Head of caudate nucleus (tissue), 42 donors: ENCODE data around the gene CSNK2A2.

Experiments used
- DNase-seq, 42 donors: peaks; one replicate each; pipeline versions ENCODE4 v3.0.0 to v3.0.0-alpha.2; 2020 to 2021; ENCODE audit warnings: mixed read lengths in 7 of 42
- intact Hi-C: fragments of 100-400 bp; cut with DNase I; formaldehyde crosslinking; loops from one replicate; pipeline ENCODE4 v1.15.0; 2022

Gene CSNK2A2

DNA sequence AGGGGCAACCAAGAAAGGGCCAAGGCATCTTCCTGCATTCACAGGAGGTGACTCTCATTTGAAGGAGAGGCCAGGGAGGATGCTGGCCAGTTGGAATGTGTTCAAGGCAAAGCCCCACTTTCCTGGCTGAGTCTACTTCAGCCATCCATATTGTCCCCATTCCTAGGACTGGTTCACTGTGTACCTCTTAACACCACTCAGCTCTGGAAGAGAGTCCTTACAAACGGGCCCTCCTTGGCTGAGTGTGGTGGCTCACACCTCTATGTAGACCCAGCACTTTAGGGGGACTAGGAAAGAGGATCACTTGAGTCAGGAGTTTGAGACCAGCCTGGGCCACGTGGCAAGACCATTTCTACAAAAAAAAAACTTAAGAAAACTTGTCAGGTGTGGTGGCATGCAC is 40.7 kb downstream of the CSNK2A2 start:
- DNase-seq = no peak
- intact Hi-C loops = no loop called here

DNA sequence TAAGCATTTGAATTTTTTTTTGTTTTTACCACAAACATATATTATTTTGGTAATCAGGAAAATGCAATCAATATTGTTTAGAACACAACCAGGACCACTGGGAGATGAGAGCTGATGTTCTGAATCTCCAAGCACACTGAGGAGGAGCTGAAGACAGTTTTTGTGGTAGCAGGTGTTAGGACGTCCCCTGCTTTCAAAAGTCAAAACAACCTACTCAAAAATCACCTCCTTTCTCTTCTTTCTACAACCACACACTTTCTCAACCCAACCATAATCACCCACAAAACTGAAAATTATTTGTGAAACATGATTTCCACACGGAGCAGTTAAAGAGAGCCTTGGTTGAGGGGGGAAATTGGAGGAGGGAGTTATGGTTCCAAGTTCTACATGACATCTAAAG is 42.1 kb downstream of the CSNK2A2 start:
- DNase-seq = no peak
- intact Hi-C loops = no loop called here

DNA sequence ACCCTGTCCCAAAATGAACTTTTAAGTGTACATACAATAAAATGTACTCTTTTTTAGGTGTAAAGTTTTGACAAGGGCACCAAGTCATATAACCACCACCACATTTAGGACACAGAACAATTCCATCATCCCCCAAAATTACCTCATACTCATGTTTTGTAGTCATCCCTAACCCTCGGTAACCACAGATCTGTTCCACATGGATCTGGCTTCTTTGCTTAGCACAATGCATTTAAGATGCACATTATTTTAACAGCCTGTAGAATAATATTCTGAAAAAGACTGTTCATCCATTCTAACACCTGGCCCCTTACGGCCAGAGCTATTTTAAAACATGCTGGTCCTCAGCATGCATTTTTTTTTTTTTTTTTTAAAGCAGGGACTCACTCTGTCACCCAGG is 43.6 kb downstream of the CSNK2A2 start:
- intact Hi-C loops = no loop called here
- DNase-seq = no peak

DNA sequence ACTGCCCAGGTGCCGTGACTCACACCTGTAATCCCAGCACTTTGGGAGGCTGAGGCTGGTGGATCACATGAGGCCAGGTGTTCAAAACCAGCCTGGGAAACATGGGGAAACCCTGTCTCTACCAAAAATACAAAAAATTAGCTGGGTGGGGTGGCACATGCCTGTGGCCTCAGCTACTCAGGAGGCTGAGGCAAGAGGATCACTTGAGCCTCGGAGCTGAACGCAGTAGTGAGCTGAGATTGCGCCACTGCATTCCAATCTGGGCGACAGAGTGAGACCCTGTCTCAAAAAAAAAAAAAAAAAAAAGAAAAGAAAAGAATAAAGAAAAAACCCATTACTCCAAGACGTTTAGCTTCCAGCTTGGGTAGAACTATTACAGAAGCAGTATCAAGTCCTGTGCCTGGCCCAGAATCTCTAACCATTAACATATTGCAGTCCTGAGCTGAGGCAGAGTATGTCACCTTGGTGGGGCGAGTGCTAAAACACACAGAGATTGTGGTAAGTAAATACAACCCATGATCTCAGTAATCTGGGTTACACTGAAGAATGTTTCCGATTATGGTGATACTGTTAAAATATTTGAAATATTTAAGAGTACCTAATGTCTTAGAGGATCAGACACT is 45.5 kb downstream of the CSNK2A2 start:
- intact Hi-C loops = no loop called here
- no peak for DNase-seq

DNA sequence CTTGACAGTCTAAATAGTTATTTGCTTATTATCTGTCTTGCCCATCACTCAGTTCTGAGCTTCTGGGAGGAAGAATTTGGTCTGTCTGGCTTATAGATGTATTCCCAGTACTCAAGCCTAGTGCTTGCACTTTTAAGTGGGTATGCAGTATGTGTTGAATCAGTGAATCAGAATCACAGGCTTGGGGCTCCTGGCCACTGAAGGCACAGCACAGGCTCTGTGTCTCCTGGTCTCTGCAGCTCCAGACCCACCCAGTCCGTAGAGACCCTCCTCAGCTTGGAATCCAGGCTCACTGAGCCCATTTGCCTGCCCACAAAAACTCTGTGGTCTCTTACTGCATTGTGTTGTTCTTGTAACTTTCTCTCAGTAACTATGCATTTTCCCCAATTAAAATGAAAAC is 49.4 kb downstream of the CSNK2A2 start:
- intact Hi-C loops = no loop called here
- peak in 1 of 42 donors; percentile 38 for DNase-seq

DNA sequence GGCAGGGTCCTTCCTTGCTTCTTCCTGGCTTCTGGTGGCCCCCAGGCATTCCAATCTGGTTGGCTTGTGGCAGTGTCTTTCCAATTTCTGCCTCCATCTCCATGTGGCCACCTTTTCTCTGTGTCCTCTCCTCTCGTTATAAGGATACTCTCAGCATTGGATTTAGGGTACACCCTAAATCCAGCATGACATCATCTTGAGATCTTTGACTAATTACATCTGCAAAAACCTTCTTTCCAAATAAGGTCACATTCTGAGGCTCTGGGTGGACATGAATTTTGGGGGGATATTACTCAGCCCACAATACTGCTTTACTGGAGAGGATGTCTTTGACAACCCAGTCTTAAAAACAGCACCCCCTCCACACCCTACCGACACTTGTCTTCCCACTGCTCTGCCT is 49.8 kb downstream of the CSNK2A2 start:
- DNase-seq = peak in 1 of 42 donors; percentile 16
- intact Hi-C loops = no loop called here

DNA sequence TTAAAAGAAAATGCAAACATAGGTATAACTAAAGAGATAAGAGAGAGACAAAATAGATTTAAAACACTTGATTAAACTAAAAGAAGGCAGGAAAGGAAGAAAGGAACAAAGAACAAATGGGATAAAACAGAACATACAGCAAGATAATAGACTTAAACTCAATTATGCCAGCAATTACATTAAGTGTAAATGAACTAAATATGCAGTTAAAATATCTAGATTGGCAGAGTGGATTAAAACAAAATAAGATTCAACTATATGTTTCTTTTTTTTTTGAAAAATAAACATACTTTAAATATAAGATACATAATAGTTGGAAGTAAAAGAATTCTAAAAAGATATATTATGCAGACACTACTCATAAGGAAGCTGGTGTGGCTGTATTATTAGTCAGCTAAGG is 59.1 kb downstream of the CSNK2A2 start:
- intact Hi-C loops = no loop called here
- no peak for DNase-seq

DNA sequence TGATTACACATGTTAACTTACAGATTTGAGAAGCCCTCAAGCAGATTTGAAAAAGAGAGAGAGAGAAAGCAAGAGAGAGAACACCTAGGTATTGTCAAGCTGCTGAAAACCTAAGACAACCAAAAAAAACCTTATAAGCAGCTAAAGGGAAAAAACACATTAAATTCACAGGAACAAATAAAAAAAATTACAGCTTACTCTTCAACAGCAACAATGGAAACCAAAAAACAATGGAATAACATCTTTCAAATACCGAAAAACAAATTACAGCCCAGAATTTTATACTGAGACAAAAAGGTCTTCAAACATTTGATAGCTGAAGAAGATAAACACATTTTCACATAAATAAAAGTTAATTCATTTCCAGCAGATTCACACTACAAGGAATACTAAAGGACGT is 60.3 kb downstream of the CSNK2A2 start:
- no peak for DNase-seq
- intact Hi-C loops = no loop called here

DNA sequence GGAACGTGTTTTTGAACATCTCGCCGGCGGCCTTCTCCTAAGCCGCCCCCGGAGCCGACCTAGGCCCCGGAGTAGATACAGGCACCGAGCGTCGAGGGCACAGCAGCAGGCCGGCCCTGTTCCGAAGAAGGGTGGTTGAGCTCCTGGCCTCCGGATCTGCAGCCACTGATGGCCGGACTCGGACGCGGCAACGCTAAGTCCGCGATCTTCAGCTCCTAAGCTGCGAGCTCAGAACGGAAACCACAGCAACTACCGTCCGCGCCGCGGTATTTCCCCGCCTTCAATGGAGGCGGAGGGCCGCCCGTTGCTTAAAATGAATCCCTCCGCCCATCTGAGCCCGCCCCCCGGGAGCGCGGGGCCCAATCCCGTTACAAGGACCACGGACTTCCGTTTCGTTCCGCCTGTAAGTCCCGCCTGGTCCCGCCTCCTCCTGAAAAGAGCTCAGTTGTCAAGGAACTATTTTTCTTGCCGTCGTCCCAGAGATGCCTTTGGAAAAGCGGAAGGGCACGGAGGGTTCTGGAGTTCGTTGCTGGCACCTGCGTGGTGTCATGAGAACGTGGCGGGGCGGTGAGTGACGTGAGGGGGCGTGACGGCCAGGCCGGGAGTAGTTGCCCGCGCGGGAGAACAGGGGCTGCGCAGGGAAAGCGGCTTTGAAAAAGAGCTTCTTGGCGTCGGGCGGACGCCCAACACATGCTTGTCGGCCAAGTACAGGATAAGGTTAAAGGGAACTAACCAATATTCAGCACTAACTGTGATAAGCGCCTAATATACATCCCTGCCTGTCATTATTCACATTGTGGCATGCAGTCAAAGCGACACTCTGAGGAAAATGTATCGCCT is 68.6 kb downstream of the CSNK2A2 start, which contains the start of gene CFAP20:
TSS of gene CFAP20 (minus strand) at position 285 of the 840 bp plus-strand sequence. CDS start at position 19, 266 bp downstream.
- DNase-seq = peak; percentile 95 to 99 (median 98)
- intact Hi-C loops = no loop called here

DNA sequence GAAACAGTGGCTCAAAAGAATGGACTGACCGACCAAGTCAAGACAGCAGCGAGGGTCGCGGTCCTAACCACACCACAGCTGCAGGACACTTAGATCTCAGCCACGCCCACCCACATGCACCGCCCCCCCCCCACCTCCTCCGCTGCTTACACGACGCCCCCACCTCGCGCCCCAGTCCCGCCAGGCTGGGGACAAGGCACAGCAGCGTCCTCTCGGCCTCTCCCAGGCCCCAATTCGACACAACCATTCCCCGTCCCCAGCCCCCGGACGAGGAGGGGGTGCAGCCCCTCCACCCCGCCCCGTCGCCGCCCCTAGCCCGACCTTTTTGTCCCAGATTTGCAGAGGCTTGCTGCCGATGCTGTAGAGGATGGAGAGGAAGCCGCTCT is 69.2 kb downstream of the CSNK2A2 start:
- intact Hi-C loops = no loop called here
- peak in 11 of 42 donors; percentile 11 to 61 (median 26) for DNase-seq

DNA sequence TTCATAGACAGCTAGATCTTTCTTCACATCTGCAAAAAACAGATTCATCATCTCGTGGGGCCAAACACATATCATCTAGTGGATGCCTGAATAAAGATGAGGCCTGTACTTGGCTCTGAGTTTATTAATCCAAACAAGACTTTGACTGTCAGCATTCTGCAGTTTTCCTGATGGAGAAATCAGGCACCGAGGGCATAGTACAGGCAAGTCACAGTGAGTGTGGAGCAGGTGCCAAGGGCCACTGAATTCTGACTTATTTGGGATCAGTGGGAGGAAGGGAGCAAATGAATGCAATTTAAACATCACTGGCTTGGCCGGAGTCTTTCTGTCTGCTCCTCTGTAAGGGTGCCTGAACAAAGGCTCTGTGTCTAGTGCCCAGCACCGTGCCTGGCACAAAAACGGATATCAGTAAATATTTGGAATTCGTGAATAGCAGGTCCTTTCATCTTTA is 69.7 kb downstream of the CSNK2A2 start:
- intact Hi-C loops = no loop called here
- peak in 31 of 42 donors; percentile 10 to 69 (median 34) for DNase-seq

DNA sequence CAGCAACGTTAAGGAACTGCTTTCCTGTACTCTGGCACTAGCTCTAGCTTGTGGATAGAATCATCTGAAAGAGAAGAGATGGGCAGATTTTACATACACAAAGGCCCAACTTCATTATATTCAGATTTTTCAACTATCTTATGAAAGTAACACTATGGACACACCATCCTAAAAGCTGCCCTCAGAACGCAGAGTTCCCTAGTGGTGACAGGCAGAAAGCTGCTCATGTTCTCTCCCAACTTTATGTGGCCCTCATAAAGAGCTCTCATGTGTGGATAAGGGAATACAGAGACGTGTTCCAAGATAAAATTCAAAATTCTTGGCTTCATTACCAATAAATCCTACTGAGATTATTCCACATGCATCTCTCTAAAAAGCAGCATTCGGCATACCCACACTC is 70.3 kb downstream of the CSNK2A2 start:
- intact Hi-C loops = no loop called here
- peak in 1 of 42 donors; percentile 23 for DNase-seq

DNA sequence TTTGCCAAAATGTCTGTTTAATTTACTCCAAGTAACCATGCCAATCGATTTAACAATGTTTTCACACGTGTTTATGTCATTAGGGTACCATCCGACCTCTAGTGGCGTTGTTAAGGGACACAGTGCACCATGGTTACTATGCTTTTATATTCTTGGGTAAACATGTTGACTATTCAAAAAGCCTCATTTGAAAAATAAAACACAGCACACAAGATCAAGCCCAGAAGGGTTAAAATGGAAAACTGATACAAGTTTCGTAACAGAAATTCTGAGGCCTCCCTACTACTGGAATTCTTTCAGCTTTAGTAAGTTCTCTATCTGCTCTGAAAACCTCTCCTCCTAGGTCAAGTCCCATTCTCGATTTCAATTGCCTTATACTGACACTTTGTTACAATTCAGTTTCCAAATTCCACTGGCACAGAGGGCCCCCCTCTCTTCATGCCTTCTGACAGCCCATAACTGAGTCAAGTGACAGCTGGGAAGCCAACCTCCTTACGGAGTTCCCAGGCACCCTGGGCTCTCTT is 70.8 kb downstream of the CSNK2A2 start:
- intact Hi-C loops = no loop called here
- DNase-seq = peak in 2 of 42 donors; percentile 26 to 31

DNA sequence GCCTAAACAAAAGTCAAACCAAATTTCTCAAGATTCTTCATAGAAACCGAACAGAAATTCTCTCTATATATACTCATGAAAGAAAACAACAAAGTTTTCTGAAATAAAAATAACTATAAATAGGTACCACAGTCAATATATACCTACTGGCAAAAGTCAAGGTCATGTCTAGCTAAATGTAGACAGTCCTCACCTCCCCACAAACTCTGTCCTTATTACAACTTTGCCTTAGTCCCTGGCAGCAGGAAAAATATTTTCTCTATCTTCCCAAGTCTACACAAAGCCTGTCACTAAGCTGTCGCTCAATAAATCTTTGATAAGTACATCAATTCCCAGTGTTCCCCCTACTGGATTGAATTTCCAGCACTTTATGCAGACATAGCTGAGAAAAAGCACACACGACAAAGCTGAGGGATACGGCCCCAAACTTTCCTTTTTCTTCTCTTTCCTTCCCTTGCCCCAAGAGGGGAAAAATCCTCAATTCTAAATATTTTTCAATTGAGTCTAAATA is 71.4 kb downstream of the CSNK2A2 start:
- no peak for DNase-seq

DNA sequence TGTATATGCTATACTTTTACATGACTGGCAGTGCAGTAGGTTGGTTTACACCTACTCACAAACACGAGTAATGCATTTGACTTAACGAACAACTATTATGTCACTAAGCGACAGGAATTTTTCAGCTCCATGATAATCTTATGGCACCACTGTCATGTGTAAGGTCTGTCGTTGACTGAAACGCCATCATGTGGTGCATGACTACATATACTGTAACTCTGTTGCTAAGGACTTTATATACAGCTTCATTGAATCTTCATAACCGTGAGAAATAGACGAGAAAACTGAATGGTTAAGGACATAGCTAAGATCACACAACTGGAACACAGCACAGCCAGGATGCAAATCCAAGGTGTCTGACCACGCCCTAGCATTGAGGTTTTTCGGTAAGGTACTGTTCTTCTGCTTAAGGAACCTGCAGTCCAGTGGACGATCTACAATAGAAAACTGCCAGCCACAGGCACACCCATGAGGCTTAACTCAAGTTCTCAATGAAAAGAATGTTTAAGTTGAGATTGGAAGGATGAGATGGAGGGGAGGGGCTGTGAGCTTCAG is 72.0 kb downstream of the CSNK2A2 start:
- peak in 5 of 42 donors; percentile 30 to 62 (median 33) for DNase-seq
- intact Hi-C loops = no loop called here

More for the DNA sequence above, 71.4 kb downstream of the CSNK2A2 start:
- intact Hi-C loops = no loop called here

DNA sequence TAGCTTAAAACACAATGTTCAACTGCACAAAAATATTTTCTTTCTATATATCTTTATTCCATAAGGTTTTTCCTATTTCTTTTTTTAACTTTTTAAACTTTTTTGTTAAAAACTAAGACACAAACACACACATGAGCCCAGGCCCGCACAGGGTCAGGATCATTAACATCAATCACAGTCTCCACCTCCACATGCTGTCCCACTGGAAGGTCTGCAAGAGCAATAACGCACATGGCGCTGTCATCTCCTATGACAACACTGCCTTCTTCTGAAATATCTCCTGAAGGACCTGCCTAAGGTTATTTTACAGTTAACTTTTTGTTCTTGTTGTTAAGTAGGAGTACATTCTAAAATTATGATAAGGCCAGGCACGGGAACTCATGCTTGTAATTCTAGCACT is 72.9 kb downstream of the CSNK2A2 start:
- intact Hi-C loops = no loop called here
- no peak for DNase-seq

DNA sequence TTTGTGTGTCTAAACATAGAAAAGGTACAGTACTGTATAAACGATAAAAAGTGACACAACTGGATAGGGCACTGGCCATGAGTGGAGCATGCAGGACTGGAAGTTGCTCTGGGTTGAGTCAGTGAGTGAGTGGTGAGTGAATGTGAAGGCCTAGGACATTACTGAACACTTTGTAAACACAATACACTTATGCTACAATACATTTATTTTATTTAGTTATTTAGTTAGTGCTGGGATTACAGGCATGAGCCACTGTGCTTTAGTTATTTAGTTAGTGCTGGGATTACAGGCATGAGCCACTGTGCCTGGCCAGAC is 73.3 kb downstream of the CSNK2A2 start:
- intact Hi-C loops = loop anchor here (5.0 kb wide), 1 partner anchor 102 kb away; no protein-coding TSS in a partner anchor
- DNase-seq = no peak

DNA sequence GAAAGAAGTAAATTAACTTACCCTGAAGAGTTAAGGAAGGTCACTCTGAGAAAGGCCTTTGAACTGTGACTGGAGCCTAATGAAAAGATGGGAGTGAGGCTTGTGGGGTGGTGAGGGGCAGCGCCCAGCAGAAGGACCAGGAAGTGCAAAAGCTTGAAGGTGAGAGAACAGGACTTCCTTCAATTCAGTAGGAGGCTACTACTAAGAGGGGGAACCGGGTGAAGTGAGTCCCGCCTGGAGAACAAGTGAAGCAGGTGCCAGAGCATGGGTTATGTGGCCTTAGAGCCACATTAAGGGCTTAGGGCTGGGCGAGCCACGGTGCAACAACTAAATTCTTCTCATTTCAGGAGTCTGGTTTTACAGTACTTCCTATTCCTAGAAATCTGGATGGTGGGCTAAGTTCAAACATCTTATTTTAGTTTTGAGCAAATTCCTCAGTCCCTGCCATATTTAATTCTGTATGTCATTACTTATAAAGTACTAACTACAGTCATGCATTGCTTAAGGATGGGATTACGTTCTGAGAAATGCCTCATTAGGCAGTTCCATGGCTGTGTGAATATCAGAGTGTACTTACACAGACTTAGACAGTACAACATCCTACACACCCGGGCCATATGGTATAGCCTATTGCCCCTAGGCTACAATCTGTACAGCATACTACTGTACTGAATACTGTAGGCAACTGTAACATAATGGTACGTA is 73.9 kb downstream of the CSNK2A2 start:
- DNase-seq = no peak
- intact Hi-C loops = loop anchor here (5.0 kb wide), 1 partner anchor 102 kb away; no protein-coding TSS in a partner anchor

DNA sequence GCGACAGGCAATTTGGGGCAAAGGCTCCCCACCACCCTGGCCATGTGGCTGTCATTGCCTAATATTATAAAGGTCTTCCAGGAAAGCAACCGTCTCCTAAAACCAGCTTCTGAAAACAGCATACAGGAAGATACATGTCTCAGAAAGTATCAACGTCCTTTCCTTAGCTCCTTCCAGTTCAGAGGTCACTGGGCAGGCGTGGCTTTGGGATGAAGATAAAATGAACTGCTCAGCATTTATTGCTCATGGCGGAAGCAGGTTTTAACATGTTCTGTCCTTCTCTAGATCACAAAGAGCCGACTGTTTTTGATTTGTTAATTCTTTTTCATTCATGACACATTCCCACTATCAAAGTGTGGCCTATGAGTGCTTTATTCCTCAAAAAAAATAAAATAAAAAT is 76.8 kb downstream of the CSNK2A2 start:
- DNase-seq = no peak
- intact Hi-C loops = loop anchor here (5.0 kb wide), 1 partner anchor 99 kb away; no protein-coding TSS in a partner anchor
